G401 (cell line): ENCODE results near the gene ERCC6. TPM values are rescaled to one million over a fixed set of nuclear protein-coding genes. Genes with fewer than 3 reads are reported as not detected.

ENCODE experiments used
- DNase-seq: peaks from one replicate; pipeline ENCODE4 v3.0.0-alpha.2; 2015; ENCODE audit warnings: low spot score
- in situ Hi-C: cut with HindIII; loops from 2 replicates; pipeline ENCODE4 v1.10.0; 2016; ENCODE audit warnings: low sequenced_read_pairs, mixed read lengths
- total RNA-seq: library from RNA; depleted of rRNA; stranded (reverse); fragments of >200 nt; shearing (Covaris generic); gene quantifications from 2 replicates; pipeline ENCODE4 v1.2.3, GENCODE V29; 2014

Gene ERCC6
- total RNA-seq, 1 experiment from 2014 or later, result 13.3 TPM

GRCh38 chr10:49552277-49552676 lies 13.4 kb upstream of the ERCC6 start:
- DNase-seq, result no peak
- in situ Hi-C loops, result no loop called here

- in situ Hi-C loops, result no loop called here
- no peak for DNase-seq
These were observed 11.6 kb upstream of the ERCC6 start for GRCh38 chr10:49550563-49550962.

GRCh38 chr10:49549640-49550346 lies 10.9 kb upstream of the ERCC6 start:
- DNase-seq, result no peak
- in situ Hi-C loops, result no loop called here

- in situ Hi-C loops, result no loop called here
- no peak for DNase-seq
These were observed 4.7 kb upstream of the ERCC6 start for GRCh38 chr10:49543604-49544003.

GRCh38 chr10:49542353-49542752 lies 3.4 kb upstream of the ERCC6 start:
- in situ Hi-C loops, result no loop called here
- no peak for DNase-seq

GRCh38 chr10:49541762-49542161 lies 2.8 kb upstream of the ERCC6 start:
- DNase-seq, result no peak
- in situ Hi-C loops, result no loop called here

- DNase-seq, result no peak
- in situ Hi-C loops, result no loop called here
These were observed 1.3 kb upstream of the ERCC6 start for GRCh38 chr10:49540056-49540797.

- DNase-seq, result peak; percentile 65
- in situ Hi-C loops, result no loop called here
These were observed 482 bp upstream of the ERCC6 start for GRCh38 chr10:49539320-49539885.

- in situ Hi-C loops, result no loop called here
These were observed 4.1 kb downstream of the ERCC6 start for GRCh38 chr10:49534670-49535381.

GRCh38 chr10:49532461-49532860 lies 6.5 kb downstream of the ERCC6 start:
- in situ Hi-C loops, result no loop called here
- DNase-seq, result no peak

More at GRCh38 chr10:49534670-49535381, 4.1 kb downstream of the ERCC6 start:
- DNase-seq, result no peak

GRCh38 chr10:49528977-49529506 lies 9.9 kb downstream of the ERCC6 start:
- DNase-seq, result no peak
- in situ Hi-C loops, result loop anchor here (10.0 kb wide), 1 partner anchor 154 kb away; no protein-coding TSS in a partner anchor

GRCh38 chr10:49527850-49528249 lies 11.1 kb downstream of the ERCC6 start:
- in situ Hi-C loops, result loop anchor here (10.0 kb wide), 1 partner anchor 153 kb away; no protein-coding TSS in a partner anchor
- DNase-seq, result no peak

GRCh38 chr10:49527061-49527460 lies 11.9 kb downstream of the ERCC6 start:
- in situ Hi-C loops, result loop anchor here (10.0 kb wide), 1 partner anchor 152 kb away; no protein-coding TSS in a partner anchor
- DNase-seq, result no peak

GRCh38 chr10:49526619-49527018 lies 12.3 kb downstream of the ERCC6 start:
- no peak for DNase-seq
- in situ Hi-C loops, result loop anchor here (10.0 kb wide), 1 partner anchor 152 kb away; no protein-coding TSS in a partner anchor

GRCh38 chr10:49524496-49524895 lies 14.4 kb downstream of the ERCC6 start:
- in situ Hi-C loops, result loop anchor here (10.0 kb wide), 1 partner anchor 150 kb away; no protein-coding TSS in a partner anchor
- peak; percentile 66 for DNase-seq

- DNase-seq, result no peak
- in situ Hi-C loops, result loop anchor here (10.0 kb wide), 1 partner anchor 148 kb away; no protein-coding TSS in a partner anchor
These were observed 15.6 kb downstream of the ERCC6 start for GRCh38 chr10:49523301-49523700.

GRCh38 chr10:49521062-49521461 lies 17.9 kb downstream of the ERCC6 start:
- DNase-seq, result peak; percentile 69
- in situ Hi-C loops, result loop anchor here (10.0 kb wide), 1 partner anchor 146 kb away; no protein-coding TSS in a partner anchor

- in situ Hi-C loops, result loop anchor here (10.0 kb wide), 1 partner anchor 145 kb away; no protein-coding TSS in a partner anchor
- peak; percentile 14 for DNase-seq
These were observed 18.7 kb downstream of the ERCC6 start for GRCh38 chr10:49520122-49520775.
